Stimulated activated CD4-positive, alpha-beta T cell treated with anti-CD3 and anti-CD28 coated beads, Interleukin-1b, Interleukin-23, amount 100 ng/mL, for 1 hour (primary cell): ENCODE data around the gene VMP1.
A peak's percentile ranks its signal among the peaks of the same experiment; 100 is the strongest.
"Not testable (repeated sequence)": the region's sequence is repeated elsewhere in the genome, so short reads cannot be mapped to it uniquely, and the experiment has no call there.

Source experiments
- DNase-seq, 2 donors: peaks; one replicate each; pipeline ENCODE4 v3.0.0-alpha.2; 2020; ENCODE audit warnings: low read depth in 2 of 2

VMP1 gene

GRCh38 chr17:59779521-59779920 is 72.1 kb downstream of the VMP1 start:
- no peak for DNase-seq

- not testable (repeated sequence) for DNase-seq
These were observed 73.1 kb downstream of the VMP1 start for GRCh38 chr17:59780548-59780947.

- DNase-seq: no peak
These were observed 76.0 kb downstream of the VMP1 start for GRCh38 chr17:59783221-59784047.

- no peak for DNase-seq
These were observed 77.8 kb downstream of the VMP1 start for GRCh38 chr17:59785091-59785799.

- no peak for DNase-seq
These were observed 78.7 kb downstream of the VMP1 start for GRCh38 chr17:59786213-59786535.

GRCh38 chr17:59786536-59787319 is 79.3 kb downstream of the VMP1 start:
- DNase-seq: peak; percentile 20 to 60

- DNase-seq: not testable (repeated sequence)
These were observed 82.4 kb downstream of the VMP1 start for GRCh38 chr17:59789849-59790248.

- DNase-seq: not testable (repeated sequence)
These were observed 83.0 kb downstream of the VMP1 start for GRCh38 chr17:59790418-59790817.

- no peak for DNase-seq
These were observed 83.5 kb downstream of the VMP1 start for GRCh38 chr17:59790910-59791309.

- no peak for DNase-seq
These were observed 84.4 kb downstream of the VMP1 start for GRCh38 chr17:59791603-59792457.

- not testable (repeated sequence) for DNase-seq
These were observed 85.0 kb downstream of the VMP1 start for GRCh38 chr17:59792458-59792823.

- no peak for DNase-seq
These were observed 85.8 kb downstream of the VMP1 start for GRCh38 chr17:59793205-59793604.

- DNase-seq: no peak
These were observed 88.7 kb downstream of the VMP1 start for GRCh38 chr17:59796138-59796537.

- DNase-seq: no peak
These were observed 89.3 kb downstream of the VMP1 start for GRCh38 chr17:59796785-59797205.

GRCh38 chr17:59798111-59798510 is 90.7 kb downstream of the VMP1 start:
- no peak for DNase-seq

- no peak for DNase-seq
These were observed 93.1 kb downstream of the VMP1 start for GRCh38 chr17:59800530-59800942.

- no peak for DNase-seq
These were observed 94.7 kb downstream of the VMP1 start for GRCh38 chr17:59802160-59802559.

- DNase-seq: no peak
These were observed 97.5 kb downstream of the VMP1 start for GRCh38 chr17:59804901-59805465.

GRCh38 chr17:59806322-59806721 is 98.9 kb downstream of the VMP1 start:
- DNase-seq: not testable (repeated sequence)

GRCh38 chr17:59807892-59808509 is 100.5 kb downstream of the VMP1 start:
- no peak for DNase-seq

- DNase-seq: no peak
These were observed 103.4 kb downstream of the VMP1 start for GRCh38 chr17:59810894-59811153.
